ENCODE results near the gene GPRIN2. TPM values are rescaled to one million over a fixed set of nuclear protein-coding genes. Genes with fewer than 3 reads are reported as not detected.

The GPRIN2 gene
- total RNA-seq, 2 experiments from 2014 or later: not detected

GRCh38 chr10:46528675-46529615, 27.5 kb downstream of the GPRIN2 start:
- no peaks in the 10 kb centered on the region for H3K4me1 ChIP-seq (ENCODE audit: insufficient read depth, low read length)
- Mint-ChIP-seq H3K27me3 (no peaks in the 10 kb centered on the region), H3K36me3 (ENCODE audit: low read depth) (no peaks in the 10 kb centered on the region), H3K4me1 (ENCODE audit: low read depth) (no peaks in the 10 kb centered on the region), H3K27ac (no peak overlapping the region), H3K9me3 (no peaks in the 10 kb centered on the region), H3K4me3 (no peak overlapping the region)
- H3K27ac ChIP-seq (ENCODE audit: low read depth in 1 of 2, low read length in 2 of 2): no peak overlapping the region
- no peak for TF ChIP-seq CTCF (IDR thresholded peaks at IDR 0.05)
- ChIA-PET POLR2A (no interaction called here), CTCF (no interaction called here)
- H3K27me3 ChIP-seq (ENCODE audit: control insufficient read depth in 1 of 2, insufficient read depth in 2 of 2, low read length in 2 of 2): no peaks in the 10 kb centered on the region
- no peaks in the 10 kb centered on the region for H3K9me3 ChIP-seq (ENCODE audit: control insufficient read depth in 1 of 2, insufficient read depth in 1 of 2, low read length in 2 of 2)
- intact Hi-C loops (cut with DNase I, micrococcal nuclease): no loop called here
- H3K4me3 ChIP-seq (ENCODE audit: low read length): no peak overlapping the region
- no peaks in the 10 kb centered on the region for H3K36me3 ChIP-seq (ENCODE audit: insufficient read depth, low read length)
- DNase-seq (peak in 2 of 14 experiments; percentile 3 to 33), ATAC-seq (ENCODE audit: poor library complexity) (no peak)

- Histone ChIP-seq H3K4me1 (ENCODE audit: insufficient read depth, low read length) (no peaks in the 10 kb centered on the region), H3K9me3 (ENCODE audit: control insufficient read depth in 1 of 2, insufficient read depth in 1 of 2, low read length in 2 of 2) (no peaks in the 10 kb centered on the region), H3K27ac (ENCODE audit: low read depth in 1 of 2, low read length in 2 of 2) (no peak overlapping the region), H3K36me3 (ENCODE audit: insufficient read depth, low read length) (no peaks in the 10 kb centered on the region), H3K27me3 (ENCODE audit: control insufficient read depth in 1 of 2, insufficient read depth in 2 of 2, low read length in 2 of 2) (no peaks in the 10 kb centered on the region), H3K4me3 (ENCODE audit: low read length) (no peak overlapping the region)
- ChIA-PET CTCF (no interaction called here), POLR2A (no interaction called here)
- no peaks in the 10 kb centered on the region for H3K9me3 Mint-ChIP-seq
- H3K27ac Mint-ChIP-seq: no peak overlapping the region
- intact Hi-C loops (cut with DNase I, micrococcal nuclease): no loop called here
- no peak overlapping the region for H3K4me3 Mint-ChIP-seq
- no peaks in the 10 kb centered on the region for H3K27me3 Mint-ChIP-seq
- H3K4me1 Mint-ChIP-seq (ENCODE audit: low read depth): no peaks in the 10 kb centered on the region
- ATAC-seq (ENCODE audit: poor library complexity) (no peak), DNase-seq (peak in 2 of 14 experiments; percentile 4 to 33)
- TF ChIP-seq CTCF (IDR thresholded peaks at IDR 0.05): no peak
- no peaks in the 10 kb centered on the region for H3K36me3 Mint-ChIP-seq (ENCODE audit: low read depth)
Observed at GRCh38 chr10:46528171-46528671, 28.2 kb downstream of the GPRIN2 start.

- TF ChIP-seq CTCF (IDR thresholded peaks at IDR 0.05): no peak
- no peak for ATAC-seq (ENCODE audit: poor library complexity)
- Histone ChIP-seq H3K27me3 (ENCODE audit: control insufficient read depth in 1 of 2, insufficient read depth in 2 of 2, low read length in 2 of 2) (no peaks in the 10 kb centered on the region), H3K9me3 (ENCODE audit: control insufficient read depth in 1 of 2, insufficient read depth in 1 of 2, low read length in 2 of 2) (no peaks in the 10 kb centered on the region), H3K4me3 (ENCODE audit: low read length) (no peak overlapping the region), H3K36me3 (ENCODE audit: insufficient read depth, low read length) (no peaks in the 10 kb centered on the region), H3K27ac (ENCODE audit: low read depth in 1 of 2, low read length in 2 of 2) (no peak overlapping the region), H3K4me1 (ENCODE audit: insufficient read depth, low read length) (no peaks in the 10 kb centered on the region)
- H3K4me1 Mint-ChIP-seq (ENCODE audit: low read depth): no peaks in the 10 kb centered on the region
- no peaks in the 10 kb centered on the region for H3K36me3 Mint-ChIP-seq (ENCODE audit: low read depth)
- CTCF ChIA-PET: no interaction called here
- intact Hi-C loops (cut with DNase I, micrococcal nuclease): no loop called here
- no peaks in the 10 kb centered on the region for H3K9me3 Mint-ChIP-seq
- peak in 2 of 14 experiments; percentile 4 to 32 for DNase-seq
- POLR2A ChIA-PET: no interaction called here
- H3K27me3 Mint-ChIP-seq: no peaks in the 10 kb centered on the region
- H3K27ac Mint-ChIP-seq: no peak overlapping the region
- no peak overlapping the region for H3K4me3 Mint-ChIP-seq
Observed at GRCh38 chr10:46527241-46527811, 29.1 kb downstream of the GPRIN2 start.
